IPS DF 6.9 (cell line): Measurements from ENCODE around the gene RBM4B.
"Not testable (repeated sequence)": the region's sequence is repeated elsewhere in the genome, so short reads cannot be mapped to it uniquely, and the experiment has no call there.

Source experiments
- DNase-seq: peaks from one replicate; pipeline ENCODE4 v3.0.0-alpha.2; 2013; ENCODE audit warnings: low read depth, low spot score
- H3K27ac ChIP-seq: one replicate; pipeline ENCODE4 v1.5.1; 2013; ENCODE audit warnings: low read length, control low read depth
- H3K27me3 ChIP-seq: 2 replicates; pipeline ENCODE4 v1.6.1; 2013; ENCODE audit warnings: mild to moderate bottlenecking, low read length; ENCODE audit not compliant: control insufficient read depth, insufficient read depth
- H3K36me3 ChIP-seq: 2 replicates; pipeline ENCODE4 v1.6.1; 2013; ENCODE audit warnings: low read length; ENCODE audit not compliant: control insufficient read depth, insufficient read depth
- H3K4me1 ChIP-seq: 2 replicates; pipeline ENCODE4 v1.6.1; 2013; ENCODE audit warnings: low read length; ENCODE audit not compliant: control insufficient read depth, insufficient read depth
- H3K4me3 ChIP-seq: 2 replicates; pipeline ENCODE4 v1.5.1; 2013; ENCODE audit warnings: mild to moderate bottlenecking, low read length
- H3K9me3 ChIP-seq: 2 replicates; pipeline ENCODE4 v1.6.1; 2013; ENCODE audit warnings: low read length, inconsistent platforms; ENCODE audit not compliant: control insufficient read depth, insufficient read depth
- WGBS: extraction: QIAGEN DNeasy Blood & Tissue Kit; methylation state at CpG from one replicate; pipeline ENCODE4 v1.1.7; 2013; ENCODE audit warnings: mixed read lengths, missing lambda C conversion rate; ENCODE audit not compliant: insufficient read length, insufficient coverage; 5-methylcytosine and 5-hydroxymethylcytosine counted together

RBM4B gene

GRCh38 chr11:66639814-66640340, 37.8 kb downstream of the RBM4B start:
- not testable (repeated sequence) for H3K27ac ChIP-seq, H3K27me3 ChIP-seq, H3K9me3 ChIP-seq, H3K4me1 ChIP-seq, DNase-seq, H3K4me3 ChIP-seq
- peaks cover 23% of the 10 kb centered on the region for H3K36me3 ChIP-seq
- WGBS, result no CpG with 5 or more reads among the region's 10 CpGs

GRCh38 chr11:66639066-66639813, 38.4 kb downstream of the RBM4B start:
- H3K4me3 ChIP-seq, result peak overlapping the region; percentile 67; the same call in 1 of the 2 replicates
- no peak for DNase-seq
- no peaks in the 10 kb centered on the region for H3K27me3 ChIP-seq
- H3K27ac ChIP-seq, result no peak overlapping the region
- WGBS, result no CpG with 5 or more reads among the region's 27 CpGs
- H3K9me3 ChIP-seq, result no peaks in the 10 kb centered on the region
- H3K36me3 ChIP-seq, result peaks cover 20% of the 10 kb centered on the region
- peaks cover 2% of the 10 kb centered on the region for H3K4me1 ChIP-seq

- Histone ChIP-seq H3K36me3 (peaks cover 13% of the 10 kb centered on the region), H3K27me3 (no peaks in the 10 kb centered on the region), H3K9me3 (no peaks in the 10 kb centered on the region), H3K27ac (no peak within 1 kb of the TSS), H3K4me1 (peaks cover 2% of the 10 kb centered on the region; the same call in 1 of the 2 replicates), H3K4me3 (peak within 1 kb of the TSS; percentile 67)
- DNase-seq, result peak; percentile 100
- WGBS, result no CpG with 5 or more reads among the region's 63 CpGs
Observed at GRCh38 chr11:66638177-66639065, 39.3 kb downstream of the RBM4B start, which contains the start of gene RBM4. TSS of gene RBM4 (plus strand) at chr11:66638703. CDS start at chr11:66639712, 1,009 bp downstream.

DNA sequence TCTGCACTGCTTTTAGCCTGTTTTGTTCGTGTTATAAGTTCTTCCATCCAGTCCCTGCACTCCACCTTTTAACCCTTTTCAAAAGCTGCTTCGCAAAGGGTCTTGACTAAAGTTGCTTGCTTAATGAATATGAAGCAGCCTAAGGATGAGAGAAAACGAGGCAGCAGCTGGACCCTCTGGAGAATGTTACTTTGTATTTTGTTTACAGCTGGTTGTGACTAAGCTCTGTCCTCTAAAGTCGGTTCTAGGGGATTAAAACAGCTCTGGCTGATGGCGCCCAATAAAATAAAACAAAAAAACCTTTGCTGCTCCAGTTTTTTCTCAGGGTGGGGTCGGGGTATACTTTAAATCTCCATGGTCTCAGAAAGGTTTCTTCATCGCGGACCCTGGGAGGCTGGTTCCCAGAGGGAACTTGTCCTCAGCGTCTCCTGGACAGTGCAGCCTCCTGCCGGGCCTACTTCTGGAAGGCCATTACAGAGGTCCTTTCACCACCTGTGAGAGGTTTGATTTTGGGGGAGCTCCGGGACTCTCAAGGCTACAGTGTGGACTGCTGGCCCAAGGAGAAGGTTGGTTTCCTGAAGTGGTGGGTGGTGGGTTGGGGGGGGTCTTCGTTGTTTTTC, 40.0 kb downstream of the RBM4B start:
- no peaks in the 10 kb centered on the region for H3K27me3 ChIP-seq
- no peaks in the 10 kb centered on the region for H3K9me3 ChIP-seq
- peaks cover 12% of the 10 kb centered on the region for H3K36me3 ChIP-seq
- peaks cover 2% of the 10 kb centered on the region; the same call in 1 of the 2 replicates for H3K4me1 ChIP-seq
- peak overlapping the region; percentile 35; the same call in 1 of the 2 replicates for H3K4me3 ChIP-seq
- WGBS, result no CpG with 5 or more reads among the region's 12 CpGs
- no peak overlapping the region for H3K27ac ChIP-seq
- DNase-seq, result no peak

GRCh38 chr11:66636411-66636810, 41.3 kb downstream of the RBM4B start:
- DNase-seq, result no peak
- Histone ChIP-seq H3K36me3 (peaks cover 14% of the 10 kb centered on the region), H3K4me1 (peaks cover 2% of the 10 kb centered on the region; the same call in 1 of the 2 replicates), H3K27me3 (no peaks in the 10 kb centered on the region), H3K9me3 (no peaks in the 10 kb centered on the region), H3K27ac (no peak overlapping the region), H3K4me3 (no peak overlapping the region)
- no CpG with 5 or more reads among the region's 3 CpGs for WGBS

GRCh38 chr11:66632952-66633351, 44.7 kb downstream of the RBM4B start:
- Histone ChIP-seq H3K36me3 (peaks cover 13% of the 10 kb centered on the region), H3K27me3 (no peaks in the 10 kb centered on the region), H3K4me3 (no peak overlapping the region), H3K4me1 (no peaks in the 10 kb centered on the region), H3K9me3 (no peaks in the 10 kb centered on the region), H3K27ac (no peak overlapping the region)
- no peak for DNase-seq
- no CpG with 5 or more reads among the region's 2 CpGs for WGBS

GRCh38 chr11:66631883-66632282, 45.8 kb downstream of the RBM4B start:
- DNase-seq, result no peak
- no peak overlapping the region for H3K27ac ChIP-seq
- no peaks in the 10 kb centered on the region for H3K9me3 ChIP-seq
- no peak overlapping the region for H3K4me3 ChIP-seq
- peaks cover 23% of the 10 kb centered on the region for H3K36me3 ChIP-seq
- no peaks in the 10 kb centered on the region for H3K4me1 ChIP-seq
- no CpG with 5 or more reads among the region's 6 CpGs for WGBS
- no peaks in the 10 kb centered on the region for H3K27me3 ChIP-seq

DNA sequence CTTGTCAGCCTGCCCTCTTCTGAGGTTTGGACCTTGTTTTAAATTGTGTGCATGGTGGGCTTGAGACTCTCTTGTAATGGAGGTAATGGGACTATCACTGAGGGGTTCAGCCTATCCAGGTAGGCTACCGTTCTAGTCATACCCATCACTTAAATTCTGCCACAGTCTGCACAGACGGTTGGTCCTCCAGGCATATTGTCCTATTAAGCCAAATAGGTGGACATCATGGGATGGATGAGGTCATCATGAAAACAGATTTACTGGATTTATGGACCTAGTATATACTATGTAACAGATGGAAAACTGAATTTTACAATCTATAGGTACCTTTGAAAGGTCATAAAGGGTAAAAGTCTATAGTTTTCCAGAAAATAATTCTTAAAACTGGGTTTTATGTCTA, 48.3 kb downstream of the RBM4B start:
- H3K4me1 ChIP-seq, result no peaks in the 10 kb centered on the region
- WGBS, result no CpG with 5 or more reads among the region's 2 CpGs
- H3K27me3 ChIP-seq, result no peaks in the 10 kb centered on the region
- H3K36me3 ChIP-seq, result peaks cover 47% of the 10 kb centered on the region
- no peak overlapping the region for H3K4me3 ChIP-seq
- no peak for DNase-seq
- no peaks in the 10 kb centered on the region for H3K9me3 ChIP-seq
- no peak overlapping the region for H3K27ac ChIP-seq

GRCh38 chr11:66628061-66628603, 49.6 kb downstream of the RBM4B start:
- Histone ChIP-seq H3K4me3 (no peak overlapping the region), H3K9me3 (no peaks in the 10 kb centered on the region), H3K27me3 (no peaks in the 10 kb centered on the region), H3K27ac (no peak overlapping the region), H3K4me1 (no peaks in the 10 kb centered on the region), H3K36me3 (peaks cover 56% of the 10 kb centered on the region)
- no CpG with 5 or more reads among the region's 7 CpGs for WGBS
- no peak for DNase-seq

- Histone ChIP-seq H3K9me3 (no peaks in the 10 kb centered on the region), H3K36me3 (peaks cover 56% of the 10 kb centered on the region), H3K4me1 (no peaks in the 10 kb centered on the region), H3K27me3 (no peaks in the 10 kb centered on the region), H3K27ac (no peak overlapping the region), H3K4me3 (no peak overlapping the region)
- no peak for DNase-seq
- WGBS, result no CpG with 5 or more reads among the region's 7 CpGs
Observed at GRCh38 chr11:66626926-66627325, 50.8 kb downstream of the RBM4B start.
